Activated T-cell treated with anti-CD3 and anti-CD28 coated beads, Interleukin-2, amount 50 U/mL, for 4 hours (primary cell): Measurements from ENCODE around the gene NOP14. TPM values are rescaled to one million over a fixed set of nuclear protein-coding genes. Genes with fewer than 3 reads are reported as not detected.
A peak's percentile ranks its signal among the peaks of the same experiment; 100 is the strongest.
"Not testable (repeated sequence)": the region's sequence is repeated elsewhere in the genome, so short reads cannot be mapped to it uniquely, and the experiment has no call there.

ENCODE experiments used
- ATAC-seq, 2 donors: fragments of 200-7000 bp; cut with Tn5 transposase; one replicate each; pipeline ENCODE4 v1.10.0; 2021
- DNase-seq: peaks from one replicate; pipeline ENCODE4 v3.0.0-alpha.2; 2020
- H3K27me3 Mint-ChIP-seq: one replicate; pipeline ENCODE4 v1.8.0; 2021; ENCODE audit warnings: low read depth, mixed read lengths
- H3K36me3 Mint-ChIP-seq: one replicate; pipeline ENCODE4 v1.8.0; 2022; ENCODE audit warnings: mixed read lengths; ENCODE audit not compliant: insufficient read depth
- H3K4me1 Mint-ChIP-seq: one replicate; pipeline ENCODE4 v1.8.0; 2021; ENCODE audit warnings: low read depth, mixed read lengths
- H3K4me3 Mint-ChIP-seq: one replicate; pipeline ENCODE4 v1.8.0; 2021; ENCODE audit warnings: mild to moderate bottlenecking, moderate library complexity, mixed read lengths
- H3K9me3 Mint-ChIP-seq: one replicate; pipeline ENCODE4 v1.8.0; 2021; ENCODE audit warnings: mixed read lengths
- total RNA-seq, 3 donors: library from RNA; stranded (reverse); gene quantifications; one replicate each; pipeline ENCODE4 v1.2.1, GENCODE V29; 2021

NOP14 gene
- total RNA-seq, 3 donors from 2014 or later: 165 to 187 (median 179) TPM

GRCh38 chr4:2953496-2953895 is 9.7 kb downstream of the NOP14 start:
- no peaks in the 10 kb centered on the region for H3K9me3 Mint-ChIP-seq
- H3K4me1 Mint-ChIP-seq: peaks cover 52% of the 10 kb centered on the region
- peak overlapping the region; percentile 74 for H3K4me3 Mint-ChIP-seq
- H3K27me3 Mint-ChIP-seq: no peaks in the 10 kb centered on the region
- no peak for ATAC-seq
- DNase-seq: no peak
- peaks cover 70% of the 10 kb centered on the region for H3K36me3 Mint-ChIP-seq

GRCh38 chr4:2950221-2950989 is 12.8 kb downstream of the NOP14 start:
- H3K27me3 Mint-ChIP-seq: no peaks in the 10 kb centered on the region
- peaks cover 29% of the 10 kb centered on the region for H3K4me1 Mint-ChIP-seq
- DNase-seq (no peak), ATAC-seq (no peak)
- no peaks in the 10 kb centered on the region for H3K9me3 Mint-ChIP-seq
- H3K4me3 Mint-ChIP-seq: no peak overlapping the region
- peaks cover 64% of the 10 kb centered on the region for H3K36me3 Mint-ChIP-seq

GRCh38 chr4:2949782-2950125 is 13.5 kb downstream of the NOP14 start:
- Mint-ChIP-seq H3K4me3 (no peak overlapping the region), H3K9me3 (no peaks in the 10 kb centered on the region), H3K27me3 (no peaks in the 10 kb centered on the region), H3K36me3 (peaks cover 69% of the 10 kb centered on the region), H3K4me1 (peaks cover 27% of the 10 kb centered on the region)
- no peak for DNase-seq
- ATAC-seq: no peak

GRCh38 chr4:2948895-2949781 is 14.1 kb downstream of the NOP14 start:
- no peaks in the 10 kb centered on the region for H3K27me3 Mint-ChIP-seq
- no peak for ATAC-seq
- no peak for DNase-seq
- peaks cover 21% of the 10 kb centered on the region for H3K4me1 Mint-ChIP-seq
- peaks cover 64% of the 10 kb centered on the region for H3K36me3 Mint-ChIP-seq
- H3K4me3 Mint-ChIP-seq: no peak overlapping the region
- no peaks in the 10 kb centered on the region for H3K9me3 Mint-ChIP-seq

- H3K27me3 Mint-ChIP-seq: no peaks in the 10 kb centered on the region
Measured at GRCh38 chr4:2947926-2948325, 15.3 kb downstream of the NOP14 start.

GRCh38 chr4:2946812-2947600 is 16.2 kb downstream of the NOP14 start:
- DNase-seq: no peak
- H3K36me3 Mint-ChIP-seq: peaks cover 61% of the 10 kb centered on the region
- no peak overlapping the region for H3K4me3 Mint-ChIP-seq
- H3K27me3 Mint-ChIP-seq: no peaks in the 10 kb centered on the region
- H3K9me3 Mint-ChIP-seq: no peaks in the 10 kb centered on the region
- no peak for ATAC-seq
- H3K4me1 Mint-ChIP-seq: peaks cover 15% of the 10 kb centered on the region

More at GRCh38 chr4:2947926-2948325, 15.3 kb downstream of the NOP14 start:
- peaks cover 59% of the 10 kb centered on the region for H3K36me3 Mint-ChIP-seq
- ATAC-seq: no peak
- H3K4me3 Mint-ChIP-seq: no peak overlapping the region
- H3K9me3 Mint-ChIP-seq: no peaks in the 10 kb centered on the region
- H3K4me1 Mint-ChIP-seq: peaks cover 11% of the 10 kb centered on the region
- no peak for DNase-seq

- not testable (repeated sequence) for H3K4me3 Mint-ChIP-seq, H3K9me3 Mint-ChIP-seq, DNase-seq, H3K27me3 Mint-ChIP-seq, ATAC-seq
- Mint-ChIP-seq H3K4me1 (peaks cover 13% of the 10 kb centered on the region), H3K36me3 (peaks cover 60% of the 10 kb centered on the region)
Measured at GRCh38 chr4:2945619-2946604, 17.3 kb downstream of the NOP14 start.

GRCh38 chr4:2944586-2945526 is 18.4 kb downstream of the NOP14 start:
- ATAC-seq: no peak

GRCh38 chr4:2944091-2944482 is 19.1 kb downstream of the NOP14 start:
- no peaks in the 10 kb centered on the region for H3K9me3 Mint-ChIP-seq
- ATAC-seq (no peak), DNase-seq (no peak)
- H3K4me1 Mint-ChIP-seq: peaks cover 13% of the 10 kb centered on the region
- H3K27me3 Mint-ChIP-seq: no peaks in the 10 kb centered on the region
- H3K36me3 Mint-ChIP-seq: peaks cover 59% of the 10 kb centered on the region
- H3K4me3 Mint-ChIP-seq: no peak overlapping the region

More at GRCh38 chr4:2944586-2945526, 18.4 kb downstream of the NOP14 start:
- H3K27me3 Mint-ChIP-seq: no peaks in the 10 kb centered on the region
- peaks cover 60% of the 10 kb centered on the region for H3K36me3 Mint-ChIP-seq
- DNase-seq: no peak
- H3K4me1 Mint-ChIP-seq: peaks cover 9% of the 10 kb centered on the region
- no peaks in the 10 kb centered on the region for H3K9me3 Mint-ChIP-seq
- H3K4me3 Mint-ChIP-seq: no peak overlapping the region

GRCh38 chr4:2943364-2944090 is 19.7 kb downstream of the NOP14 start:
- ATAC-seq: no peak
- peaks cover 63% of the 10 kb centered on the region for H3K36me3 Mint-ChIP-seq
- no peaks in the 10 kb centered on the region for H3K27me3 Mint-ChIP-seq
- no peak overlapping the region for H3K4me3 Mint-ChIP-seq
- no peak for DNase-seq
- no peaks in the 10 kb centered on the region for H3K9me3 Mint-ChIP-seq
- peaks cover 17% of the 10 kb centered on the region for H3K4me1 Mint-ChIP-seq

- DNase-seq (no peak), ATAC-seq (peak; percentile 25 to 41)
- H3K9me3 Mint-ChIP-seq: no peaks in the 10 kb centered on the region
- peaks cover 63% of the 10 kb centered on the region for H3K36me3 Mint-ChIP-seq
- peaks cover 20% of the 10 kb centered on the region for H3K4me1 Mint-ChIP-seq
- peak overlapping the region; percentile 33 for H3K4me3 Mint-ChIP-seq
- no peaks in the 10 kb centered on the region for H3K27me3 Mint-ChIP-seq
Measured at GRCh38 chr4:2942532-2943363, 20.5 kb downstream of the NOP14 start.
